Colonic mucosa (tissue), 4 donors: Measurements from ENCODE around the gene FOSL1. TPM values are rescaled to one million over a fixed set of nuclear protein-coding genes. Genes with fewer than 3 reads are reported as not detected.

Source experiments
- DNase-seq: peaks from one replicate; pipeline ENCODE4 v3.0.0-alpha.2; 2020
- H3K27ac ChIP-seq: fragments of 200-600 bp; one replicate; pipeline ENCODE4 v1.8.0; 2021
- H3K27me3 ChIP-seq: fragments of 200-600 bp; one replicate; pipeline ENCODE4 v1.8.0; 2021
- H3K36me3 ChIP-seq: fragments of 200-600 bp; one replicate; pipeline ENCODE4 v1.8.0; 2021
- H3K4me1 ChIP-seq: fragments of 200-600 bp; one replicate; pipeline ENCODE4 v1.8.0; 2021; ENCODE audit warnings: mild to moderate bottlenecking
- H3K4me3 ChIP-seq: fragments of 200-600 bp; one replicate; pipeline ENCODE4 v1.8.0; 2021
- H3K9ac ChIP-seq, 2 donors: one replicate each; pipeline ENCODE4 v1.7.0; 2013; ENCODE audit warnings: control low read depth in 2 of 2, low read depth in 2 of 2, low read length in 2 of 2
- H3K9me3 ChIP-seq: fragments of 200-600 bp; one replicate; pipeline ENCODE4 v1.8.0; 2021
- intact Hi-C: fragments of 100-400 bp; cut with DNase I; formaldehyde crosslinking; loops from one replicate; pipeline ENCODE4 v1.14.1; 2022
- total RNA-seq, 2 donors: library from RNA; stranded (reverse); fragmentation: NEBNext Ultra II Directional in 1 of 2; extraction: Animal tissue kit (Norgen Biotek cat#: 25700) in 1 of 2; gene quantifications; one replicate each; pipeline ENCODE4 v1.2.1, GENCODE V29; 2021
- TF ChIP-seq, protein P1 (sequence below): fragments of 200-600 bp; IDR thresholded peaks from one replicate; pipeline ENCODE4 v1.8.0; 2022; ENCODE audit warnings: antibody characterized with exemption, mild to moderate bottlenecking
- donor health status: healthy.
- donor health status: DM: no; HTN: no; CAD: no.
- donor health status: DM: no; HTN: no; CAD: no.

FOSL1 gene
- total RNA-seq, 2 donors from 2014 or later = 0.84 to 4.2 TPM

DNA sequence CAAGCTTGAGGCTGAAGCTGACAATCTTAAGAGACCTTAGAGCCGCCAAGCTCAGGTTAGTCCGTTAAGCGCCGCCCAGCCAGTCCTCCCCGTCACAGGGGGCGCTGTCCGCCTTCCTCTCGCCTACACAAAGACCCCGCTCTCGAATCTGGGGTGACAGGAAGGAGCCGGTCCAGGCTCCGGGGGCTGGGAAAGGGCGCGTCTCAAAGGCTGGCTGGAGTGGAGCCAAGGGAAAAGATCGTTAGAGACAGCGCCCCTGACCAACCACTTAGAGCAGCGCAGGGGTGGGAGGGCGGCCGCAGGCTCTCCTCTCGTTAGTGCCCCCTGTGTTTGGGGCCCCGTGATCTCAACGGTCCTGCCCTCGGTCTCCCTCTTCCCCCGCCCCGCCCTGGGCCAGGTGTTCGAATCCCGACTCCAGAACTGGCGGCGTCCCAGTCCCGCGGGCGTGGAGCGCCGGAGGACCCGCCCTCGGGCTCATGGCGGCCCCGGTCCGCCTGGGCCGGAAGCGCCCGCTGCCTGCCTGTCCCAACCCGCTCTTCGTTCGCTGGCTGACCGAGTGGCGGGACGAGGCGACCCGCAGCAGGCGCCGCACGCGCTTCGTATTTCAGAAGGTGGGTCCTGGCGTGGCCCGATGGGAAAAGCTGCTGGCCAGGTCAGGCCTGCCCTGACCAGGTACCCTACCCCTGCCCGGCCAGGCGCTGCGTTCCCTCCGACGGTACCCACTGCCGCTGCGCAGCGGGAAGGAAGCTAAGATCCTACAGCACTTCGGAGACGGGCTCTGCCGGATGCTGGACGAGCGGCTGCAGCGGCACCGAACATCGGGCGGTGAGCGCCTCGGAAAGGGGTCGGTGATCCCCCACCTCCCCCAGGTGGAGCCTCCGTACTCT is 39.7 kb downstream of the FOSL1 start, which contains the start of gene MUS81:
Gene MUS81, plus strand, starts transcription at position 156 of the 887 bp plus-strand sequence. Its CDS starts 321 bp downstream, at position 477.
- Histone ChIP-seq H3K9me3 (no peaks in the 10 kb centered on the region), H3K27ac (peak within 1 kb of the TSS; percentile 100), H3K36me3 (peaks cover 10% of the 10 kb centered on the region), H3K4me3 (peak within 1 kb of the TSS; percentile 92), H3K9ac (peak within 1 kb of the TSS; percentile 79 to 82), H3K4me1 (peaks cover 20% of the 10 kb centered on the region), H3K27me3 (no peaks in the 10 kb centered on the region)
- intact Hi-C loops = no loop called here
- DNase-seq = peak; percentile 99
- TF ChIP-seq, protein P1, sequence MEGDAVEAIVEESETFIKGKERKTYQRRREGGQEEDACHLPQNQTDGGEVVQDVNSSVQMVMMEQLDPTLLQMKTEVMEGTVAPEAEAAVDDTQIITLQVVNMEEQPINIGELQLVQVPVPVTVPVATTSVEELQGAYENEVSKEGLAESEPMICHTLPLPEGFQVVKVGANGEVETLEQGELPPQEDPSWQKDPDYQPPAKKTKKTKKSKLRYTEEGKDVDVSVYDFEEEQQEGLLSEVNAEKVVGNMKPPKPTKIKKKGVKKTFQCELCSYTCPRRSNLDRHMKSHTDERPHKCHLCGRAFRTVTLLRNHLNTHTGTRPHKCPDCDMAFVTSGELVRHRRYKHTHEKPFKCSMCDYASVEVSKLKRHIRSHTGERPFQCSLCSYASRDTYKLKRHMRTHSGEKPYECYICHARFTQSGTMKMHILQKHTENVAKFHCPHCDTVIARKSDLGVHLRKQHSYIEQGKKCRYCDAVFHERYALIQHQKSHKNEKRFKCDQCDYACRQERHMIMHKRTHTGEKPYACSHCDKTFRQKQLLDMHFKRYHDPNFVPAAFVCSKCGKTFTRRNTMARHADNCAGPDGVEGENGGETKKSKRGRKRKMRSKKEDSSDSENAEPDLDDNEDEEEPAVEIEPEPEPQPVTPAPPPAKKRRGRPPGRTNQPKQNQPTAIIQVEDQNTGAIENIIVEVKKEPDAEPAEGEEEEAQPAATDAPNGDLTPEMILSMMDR = peak; percentile 85

DNA sequence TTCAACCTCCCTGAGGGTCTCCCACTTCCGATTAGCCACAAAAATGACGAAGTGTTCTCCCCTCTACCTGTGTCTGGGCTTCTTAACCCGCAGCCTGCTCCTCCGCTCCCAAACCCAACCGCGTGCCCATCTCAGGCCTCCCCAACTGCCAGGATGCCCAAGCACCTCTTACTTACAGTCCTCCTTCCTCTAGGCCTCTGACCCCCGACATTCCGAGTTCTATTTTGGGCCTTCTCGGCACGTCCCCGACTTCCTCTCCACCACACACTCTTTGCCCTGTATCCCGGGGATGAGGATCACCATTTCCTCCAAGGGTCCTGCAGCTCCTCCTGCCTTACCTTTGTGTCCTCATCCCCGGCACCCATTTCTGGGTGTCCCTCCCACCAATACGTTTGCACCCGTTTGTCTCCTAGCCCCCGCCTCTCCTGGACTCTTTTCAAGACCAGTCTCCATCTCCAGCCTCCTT is 40.3 kb downstream of the FOSL1 start:
- Histone ChIP-seq H3K36me3 (peaks cover 17% of the 10 kb centered on the region), H3K4me3 (peak overlapping the region; percentile 92), H3K27ac (peak overlapping the region; percentile 100), H3K9me3 (no peaks in the 10 kb centered on the region), H3K27me3 (no peaks in the 10 kb centered on the region), H3K4me1 (peaks cover 26% of the 10 kb centered on the region), H3K9ac (peak overlapping the region; percentile 79 to 82)
- TF ChIP-seq, protein P1 = no peak
- DNase-seq = no peak
- intact Hi-C loops = no loop called here

DNA sequence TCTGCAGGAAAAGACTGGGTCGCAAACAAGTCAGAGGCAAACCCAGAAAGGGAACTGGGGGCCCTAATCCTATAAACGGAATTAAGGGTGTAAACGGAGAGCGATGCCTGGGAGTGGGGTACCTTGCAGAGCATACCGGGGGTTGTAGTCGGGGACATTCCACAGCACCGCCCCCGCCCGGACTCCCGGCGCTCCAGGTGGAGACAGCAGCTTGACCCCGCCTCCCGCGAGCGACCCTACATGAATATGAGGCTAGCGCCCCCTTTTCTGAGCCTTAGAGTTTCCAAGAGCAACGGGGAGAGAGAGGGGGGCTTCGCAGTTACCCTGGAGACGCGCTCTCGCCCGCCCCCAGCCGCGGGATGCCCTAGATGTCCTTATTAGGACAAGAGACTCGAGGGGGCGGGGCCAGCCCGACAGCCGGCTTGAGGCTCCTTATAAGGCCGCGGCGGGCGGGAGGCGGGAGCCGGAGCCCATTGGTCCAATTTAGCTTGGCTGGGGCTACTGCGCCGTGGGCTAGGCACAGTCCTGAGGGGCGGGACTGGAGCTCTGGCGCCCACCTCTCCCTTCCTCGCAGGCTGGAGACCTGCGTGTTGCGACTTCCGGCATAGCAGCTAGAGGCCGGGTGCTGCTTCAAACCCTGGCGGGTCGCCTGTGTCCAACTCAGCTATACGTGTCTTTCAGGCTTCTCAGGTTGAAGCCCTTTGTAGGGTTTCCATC is 40.9 kb downstream of the FOSL1 start:
- H3K9ac ChIP-seq = peak overlapping the region; percentile 79 to 82
- H3K27ac ChIP-seq = peak overlapping the region; percentile 100
- peak; percentile 99 for DNase-seq
- H3K27me3 ChIP-seq = no peaks in the 10 kb centered on the region
- peak overlapping the region; percentile 92 for H3K4me3 ChIP-seq
- TF ChIP-seq, protein P1 = no peak
- intact Hi-C loops = no loop called here
- H3K36me3 ChIP-seq = peaks cover 18% of the 10 kb centered on the region
- no peaks in the 10 kb centered on the region for H3K9me3 ChIP-seq
- peaks cover 31% of the 10 kb centered on the region for H3K4me1 ChIP-seq

DNA sequence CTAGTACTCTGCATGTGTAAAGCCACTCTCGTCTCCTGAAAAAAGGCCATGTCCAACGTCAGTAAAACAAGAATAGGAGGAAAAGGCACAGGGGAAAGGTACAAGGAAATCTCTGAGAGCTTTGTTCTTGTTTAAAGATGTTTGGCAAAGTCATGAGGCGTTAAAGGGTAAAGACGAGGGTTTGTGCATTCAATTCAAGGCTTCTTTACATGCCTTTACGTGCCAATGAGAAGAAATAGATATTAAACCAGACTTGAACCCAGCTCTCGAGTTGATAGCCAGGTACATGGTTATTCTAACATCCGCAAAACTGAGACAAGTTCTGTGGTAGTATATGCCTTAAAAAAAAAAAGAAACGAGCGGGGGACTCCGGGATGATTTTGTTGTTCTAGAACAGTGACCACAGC is 41.5 kb downstream of the FOSL1 start:
- Histone ChIP-seq H3K9me3 (no peaks in the 10 kb centered on the region), H3K27ac (peak overlapping the region; percentile 100), H3K27me3 (no peaks in the 10 kb centered on the region), H3K4me1 (peaks cover 31% of the 10 kb centered on the region), H3K4me3 (peak overlapping the region; percentile 92), H3K9ac (peak overlapping the region; percentile 79 to 82), H3K36me3 (peaks cover 18% of the 10 kb centered on the region)
- no peak for DNase-seq
- TF ChIP-seq, protein P1 = no peak
- intact Hi-C loops = no loop called here
